SK-N-SH treated with all-trans-retinoic acid at 6 μM for 48 hours (cell line): ENCODE results near the gene GPAT2.
"Not testable (repeated sequence)": the region's sequence is repeated elsewhere in the genome, so short reads cannot be mapped to it uniquely, and the experiment has no call there.

Experiments
- GLIS3 ChIP-seq: fragments of 250-450 bp; sonication (Bioruptor Pico); IDR thresholded peaks from 2 replicates; pipeline ENCODE4 v1.5.0; 2020; ENCODE audit warnings: mild to moderate bottlenecking, moderate library complexity
- ZFP3 ChIP-seq: fragments of 250-450 bp; sonication (Bioruptor Pico); IDR thresholded peaks from 2 replicates; pipeline ENCODE4 v1.5.0; 2020; ENCODE audit warnings: mild to moderate bottlenecking, moderate library complexity
- ZNF565 ChIP-seq: fragments of 450-650 bp; formaldehyde crosslinking; conservative IDR thresholded peaks from 2 replicates; pipeline ENCODE4 v1.5.0; 2020; ENCODE audit warnings: low read depth, mild to moderate bottlenecking, moderate library complexity
- TF ChIP-seq, protein P1 (sequence below): fragments of 250-450 bp; sonication (Bioruptor Pico); IDR thresholded peaks from 2 replicates; pipeline ENCODE4 v1.5.1; 2020; ENCODE audit warnings: low read depth, mild to moderate bottlenecking, moderate library complexity

GRCh38 chr2:96064760-96065159 lies 30.0 kb upstream of the GPAT2 start:
- not testable (repeated sequence) for TF ChIP-seq GLIS3; ZNF565; ZFP3 (CRISPR knock-in tag)
- TF ChIP-seq, protein P1, sequence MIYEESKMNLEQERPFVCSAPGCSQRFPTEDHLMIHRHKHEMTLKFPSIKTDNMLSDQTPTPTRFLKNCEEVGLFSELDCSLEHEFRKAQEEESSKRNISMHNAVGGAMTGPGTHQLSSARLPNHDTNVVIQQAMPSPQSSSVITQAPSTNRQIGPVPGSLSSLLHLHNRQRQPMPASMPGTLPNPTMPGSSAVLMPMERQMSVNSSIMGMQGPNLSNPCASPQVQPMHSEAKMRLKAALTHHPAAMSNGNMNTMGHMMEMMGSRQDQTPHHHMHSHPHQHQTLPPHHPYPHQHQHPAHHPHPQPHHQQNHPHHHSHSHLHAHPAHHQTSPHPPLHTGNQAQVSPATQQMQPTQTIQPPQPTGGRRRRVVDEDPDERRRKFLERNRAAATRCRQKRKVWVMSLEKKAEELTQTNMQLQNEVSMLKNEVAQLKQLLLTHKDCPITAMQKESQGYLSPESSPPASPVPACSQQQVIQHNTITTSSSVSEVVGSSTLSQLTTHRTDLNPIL (CRISPR knock-in tag): not testable (repeated sequence)
